D721Med (cell line): Measurements from ENCODE around the gene CADPS2.

Source experiments
- DNase-seq: peaks from one replicate; pipeline ENCODE4 v3.0.0; 2011; ENCODE audit warnings: low spot score; ENCODE audit not compliant: insufficient read length
- FAIRE-seq: peaks from 2 replicates; lab custom pipeline; 2011; peaks lifted over from hg19 to GRCh38; lab: Jason Lieb, UNC
- CTCF ChIP-seq: IDR thresholded peaks from 2 replicates; pipeline ENCODE4 v1.5.1; 2012; ENCODE audit warnings: mild to moderate bottlenecking, control low read depth; ENCODE audit not compliant: insufficient read depth; ENCODE audit errors: missing control alignments

Gene CADPS2

GRCh38 chr7:122663733-122664132 lies 222.5 kb downstream of the CADPS2 start:
- DNase-seq: no peak
- no peak for TF ChIP-seq CTCF
- FAIRE-seq: no peak

- TF ChIP-seq CTCF: no peak
- FAIRE-seq: no peak
- no peak for DNase-seq
Observed at GRCh38 chr7:122658856-122659255, 227.4 kb downstream of the CADPS2 start.

GRCh38 chr7:122653685-122654084 lies 232.6 kb downstream of the CADPS2 start:
- FAIRE-seq (no peak), DNase-seq (no peak)
- TF ChIP-seq CTCF: no peak

- no peak for DNase-seq
- TF ChIP-seq CTCF: no peak
- no peak for FAIRE-seq
Observed at GRCh38 chr7:122652876-122653275, 233.4 kb downstream of the CADPS2 start.

GRCh38 chr7:122651451-122651850 lies 234.8 kb downstream of the CADPS2 start:
- peak; percentile 58 for FAIRE-seq
- no peak for TF ChIP-seq CTCF

GRCh38 chr7:122643250-122643649 lies 243.0 kb downstream of the CADPS2 start:
- no peak for TF ChIP-seq CTCF
- DNase-seq (no peak), FAIRE-seq (no peak)

More at GRCh38 chr7:122651451-122651850, 234.8 kb downstream of the CADPS2 start:
- no peak for DNase-seq

GRCh38 chr7:122638459-122638858 lies 247.8 kb downstream of the CADPS2 start:
- no peak for TF ChIP-seq CTCF
- DNase-seq (no peak), FAIRE-seq (no peak)
